ENCODE data around the gene POLR2M. TPM values are rescaled to one million over a fixed set of nuclear protein-coding genes. Genes with fewer than 3 reads are reported as not detected.

POLR2M gene
- total and polyA plus RNA-seq, 2 experiments from 2014 or later = 19.6 to 46.3 TPM

DNA sequence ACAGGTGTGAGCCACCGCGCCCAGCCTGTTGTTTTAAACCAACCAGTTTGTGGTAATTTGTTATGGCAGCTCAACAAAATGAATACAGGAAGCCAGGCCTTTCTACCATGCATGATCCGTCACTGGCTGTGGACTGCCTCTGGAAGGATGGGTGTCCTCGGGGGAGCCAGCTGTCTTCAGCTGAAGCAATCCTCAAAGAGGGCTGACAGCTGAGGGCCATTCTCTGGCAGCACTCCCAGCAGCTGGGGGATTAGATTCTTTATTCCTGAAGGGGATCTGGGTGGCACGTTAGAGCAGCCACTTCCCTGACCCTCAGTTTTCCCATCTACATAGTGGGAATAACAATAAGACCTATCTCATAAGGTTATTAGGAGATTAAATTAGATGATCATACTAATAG is 24.4 kb downstream of the POLR2M start (continued):
- TF ChIP-seq ZNF331 (CRISPR knock-in tag; IDR thresholded peaks at IDR 0.05; ENCODE audit: low read depth) (no peak), CREB1 (CRISPR knock-in tag; IDR thresholded peaks at IDR 0.05; ENCODE audit: low read depth) (no peak), STAT1 (IDR thresholded peaks at IDR 0.05; ENCODE audit: unreplicated experiment) (no peak), NANOG (IDR thresholded peaks at IDR 0.05; ENCODE audit: borderline replicate concordance) (no peak)
- TF ChIP-seq, protein P1, sequence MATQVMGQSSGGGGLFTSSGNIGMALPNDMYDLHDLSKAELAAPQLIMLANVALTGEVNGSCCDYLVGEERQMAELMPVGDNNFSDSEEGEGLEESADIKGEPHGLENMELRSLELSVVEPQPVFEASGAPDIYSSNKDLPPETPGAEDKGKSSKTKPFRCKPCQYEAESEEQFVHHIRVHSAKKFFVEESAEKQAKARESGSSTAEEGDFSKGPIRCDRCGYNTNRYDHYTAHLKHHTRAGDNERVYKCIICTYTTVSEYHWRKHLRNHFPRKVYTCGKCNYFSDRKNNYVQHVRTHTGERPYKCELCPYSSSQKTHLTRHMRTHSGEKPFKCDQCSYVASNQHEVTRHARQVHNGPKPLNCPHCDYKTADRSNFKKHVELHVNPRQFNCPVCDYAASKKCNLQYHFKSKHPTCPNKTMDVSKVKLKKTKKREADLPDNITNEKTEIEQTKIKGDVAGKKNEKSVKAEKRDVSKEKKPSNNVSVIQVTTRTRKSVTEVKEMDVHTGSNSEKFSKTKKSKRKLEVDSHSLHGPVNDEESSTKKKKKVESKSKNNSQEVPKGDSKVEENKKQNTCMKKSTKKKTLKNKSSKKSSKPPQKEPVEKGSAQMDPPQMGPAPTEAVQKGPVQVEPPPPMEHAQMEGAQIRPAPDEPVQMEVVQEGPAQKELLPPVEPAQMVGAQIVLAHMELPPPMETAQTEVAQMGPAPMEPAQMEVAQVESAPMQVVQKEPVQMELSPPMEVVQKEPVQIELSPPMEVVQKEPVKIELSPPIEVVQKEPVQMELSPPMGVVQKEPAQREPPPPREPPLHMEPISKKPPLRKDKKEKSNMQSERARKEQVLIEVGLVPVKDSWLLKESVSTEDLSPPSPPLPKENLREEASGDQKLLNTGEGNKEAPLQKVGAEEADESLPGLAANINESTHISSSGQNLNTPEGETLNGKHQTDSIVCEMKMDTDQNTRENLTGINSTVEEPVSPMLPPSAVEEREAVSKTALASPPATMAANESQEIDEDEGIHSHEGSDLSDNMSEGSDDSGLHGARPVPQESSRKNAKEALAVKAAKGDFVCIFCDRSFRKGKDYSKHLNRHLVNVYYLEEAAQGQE (IDR thresholded peaks at IDR 0.05; ENCODE audit: unreplicated experiment) = no peak

GRCh38 chr15:57731530-57732103 is 25.1 kb downstream of the POLR2M start:
- Histone ChIP-seq H3K79me2 (replicated peaks; ENCODE audit: insufficient read depth) (no peaks in the 10 kb centered on the region), H3K36me3 (ENCODE audit: insufficient read depth) (no peaks in the 10 kb centered on the region), H4K20me1 (replicated peaks; ENCODE audit: insufficient read depth) (no peaks in the 10 kb centered on the region), H3K4me3 (no peak overlapping the region), H3K4me1 (ENCODE audit: insufficient read depth) (peaks cover 3% of the 10 kb centered on the region; the same call in 1 of the 2 replicates), H3K27me3 (ENCODE audit: insufficient read depth) (no peaks in the 10 kb centered on the region), H3F3A (replicated peaks; ENCODE audit: low read depth) (no peaks in the 10 kb centered on the region), H3K4me2 (no peak overlapping the region), H3K27ac (ENCODE audit: low read depth) (no peak overlapping the region), H2AFZ (no peak overlapping the region), H3K9me2 (ENCODE audit: insufficient read depth) (no peaks in the 10 kb centered on the region)
- DNase-seq (ENCODE audit: low spot score) (peak; percentile 63), ATAC-seq (peak; percentile 58)
- Mint-ChIP-seq H3K36me3 (ENCODE audit: low read depth) (no peaks in the 10 kb centered on the region), H3K4me3 (no peak overlapping the region), H3K9me3 (no peaks in the 10 kb centered on the region), H3K4me1 (peaks cover 9% of the 10 kb centered on the region), H3K27ac (no peak overlapping the region), H3K27me3 (ENCODE audit: insufficient read depth, low read depth, poor library complexity) (peaks cover 6% of the 10 kb centered on the region)
- TF ChIP-seq, protein P2, sequence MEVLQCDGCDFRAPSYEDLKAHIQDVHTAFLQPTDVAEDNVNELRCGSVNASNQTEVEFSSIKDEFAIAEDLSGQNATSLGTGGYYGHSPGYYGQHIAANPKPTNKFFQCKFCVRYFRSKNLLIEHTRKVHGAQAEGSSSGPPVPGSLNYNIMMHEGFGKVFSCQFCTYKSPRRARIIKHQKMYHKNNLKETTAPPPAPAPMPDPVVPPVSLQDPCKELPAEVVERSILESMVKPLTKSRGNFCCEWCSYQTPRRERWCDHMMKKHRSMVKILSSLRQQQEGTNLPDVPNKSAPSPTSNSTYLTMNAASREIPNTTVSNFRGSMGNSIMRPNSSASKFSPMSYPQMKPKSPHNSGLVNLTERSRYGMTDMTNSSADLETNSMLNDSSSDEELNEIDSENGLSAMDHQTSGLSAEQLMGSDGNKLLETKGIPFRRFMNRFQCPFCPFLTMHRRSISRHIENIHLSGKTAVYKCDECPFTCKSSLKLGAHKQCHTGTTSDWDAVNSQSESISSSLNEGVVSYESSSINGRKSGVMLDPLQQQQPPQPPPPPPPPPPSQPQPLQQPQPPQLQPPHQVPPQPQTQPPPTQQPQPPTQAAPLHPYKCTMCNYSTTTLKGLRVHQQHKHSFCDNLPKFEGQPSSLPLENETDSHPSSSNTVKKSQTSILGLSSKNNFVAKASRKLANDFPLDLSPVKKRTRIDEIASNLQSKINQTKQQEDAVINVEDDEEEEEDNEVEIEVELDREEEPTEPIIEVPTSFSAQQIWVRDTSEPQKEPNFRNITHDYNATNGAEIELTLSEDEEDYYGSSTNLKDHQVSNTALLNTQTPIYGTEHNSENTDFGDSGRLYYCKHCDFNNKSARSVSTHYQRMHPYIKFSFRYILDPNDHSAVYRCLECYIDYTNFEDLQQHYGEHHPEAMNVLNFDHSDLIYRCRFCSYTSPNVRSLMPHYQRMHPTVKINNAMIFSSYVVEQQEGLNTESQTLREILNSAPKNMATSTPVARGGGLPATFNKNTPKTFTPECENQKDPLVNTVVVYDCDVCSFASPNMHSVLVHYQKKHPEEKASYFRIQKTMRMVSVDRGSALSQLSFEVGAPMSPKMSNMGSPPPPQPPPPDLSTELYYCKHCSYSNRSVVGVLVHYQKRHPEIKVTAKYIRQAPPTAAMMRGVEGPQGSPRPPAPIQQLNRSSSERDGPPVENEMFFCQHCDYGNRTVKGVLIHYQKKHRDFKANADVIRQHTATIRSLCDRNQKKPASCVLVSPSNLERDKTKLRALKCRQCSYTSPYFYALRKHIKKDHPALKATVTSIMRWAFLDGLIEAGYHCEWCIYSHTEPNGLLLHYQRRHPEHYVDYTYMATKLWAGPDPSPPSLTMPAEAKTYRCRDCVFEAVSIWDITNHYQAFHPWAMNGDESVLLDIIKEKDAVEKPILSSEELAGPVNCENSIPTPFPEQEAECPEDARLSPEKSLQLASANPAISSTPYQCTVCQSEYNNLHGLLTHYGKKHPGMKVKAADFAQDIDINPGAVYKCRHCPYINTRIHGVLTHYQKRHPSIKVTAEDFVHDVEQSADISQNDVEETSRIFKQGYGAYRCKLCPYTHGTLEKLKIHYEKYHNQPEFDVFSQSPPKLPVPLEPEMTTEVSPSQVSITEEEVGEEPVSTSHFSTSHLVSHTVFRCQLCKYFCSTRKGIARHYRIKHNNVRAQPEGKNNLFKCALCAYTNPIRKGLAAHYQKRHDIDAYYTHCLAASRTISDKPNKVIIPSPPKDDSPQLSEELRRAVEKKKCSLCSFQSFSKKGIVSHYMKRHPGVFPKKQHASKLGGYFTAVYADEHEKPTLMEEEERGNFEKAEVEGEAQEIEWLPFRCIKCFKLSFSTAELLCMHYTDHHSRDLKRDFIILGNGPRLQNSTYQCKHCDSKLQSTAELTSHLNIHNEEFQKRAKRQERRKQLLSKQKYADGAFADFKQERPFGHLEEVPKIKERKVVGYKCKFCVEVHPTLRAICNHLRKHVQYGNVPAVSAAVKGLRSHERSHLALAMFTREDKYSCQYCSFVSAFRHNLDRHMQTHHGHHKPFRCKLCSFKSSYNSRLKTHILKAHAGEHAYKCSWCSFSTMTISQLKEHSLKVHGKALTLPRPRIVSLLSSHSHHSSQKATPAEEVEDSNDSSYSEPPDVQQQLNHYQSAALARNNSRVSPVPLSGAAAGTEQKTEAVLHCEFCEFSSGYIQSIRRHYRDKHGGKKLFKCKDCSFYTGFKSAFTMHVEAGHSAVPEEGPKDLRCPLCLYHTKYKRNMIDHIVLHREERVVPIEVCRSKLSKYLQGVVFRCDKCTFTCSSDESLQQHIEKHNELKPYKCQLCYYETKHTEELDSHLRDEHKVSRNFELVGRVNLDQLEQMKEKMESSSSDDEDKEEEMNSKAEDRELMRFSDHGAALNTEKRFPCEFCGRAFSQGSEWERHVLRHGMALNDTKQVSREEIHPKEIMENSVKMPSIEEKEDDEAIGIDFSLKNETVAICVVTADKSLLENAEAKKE (CRISPR knock-in tag; IDR thresholded peaks at IDR 0.05) = no peak
- TF ChIP-seq ZNF331 (CRISPR knock-in tag; IDR thresholded peaks at IDR 0.05; ENCODE audit: low read depth) = no peak
- TF ChIP-seq, protein P1 (IDR thresholded peaks at IDR 0.05; ENCODE audit: unreplicated experiment) = no peak
- no peak for TF ChIP-seq NANOG (IDR thresholded peaks at IDR 0.05; ENCODE audit: borderline replicate concordance)
- TF ChIP-seq STAT1 (IDR thresholded peaks at IDR 0.05; ENCODE audit: unreplicated experiment) = no peak
- no peak for TF ChIP-seq ZNF114 (CRISPR knock-in tag; IDR thresholded peaks at IDR 0.05)
- TF ChIP-seq POLR2AphosphoS5 (IDR thresholded peaks at IDR 0.05; ENCODE audit: low read depth) = no peak
- no peak for TF ChIP-seq ETS1 (IDR thresholded peaks at IDR 0.05)
